Islet precursor cell (in vitro differentiated cells): Measurements from ENCODE around the gene RBBP8NL.

Experiments
- DNase-seq: peaks from one replicate; pipeline ENCODE4 v3.0.0-alpha.2; 2018

RBBP8NL gene

GRCh38 chr20:62461157-62461556 is 33.8 kb upstream of the RBBP8NL start:
- DNase-seq: no peak

DNA sequence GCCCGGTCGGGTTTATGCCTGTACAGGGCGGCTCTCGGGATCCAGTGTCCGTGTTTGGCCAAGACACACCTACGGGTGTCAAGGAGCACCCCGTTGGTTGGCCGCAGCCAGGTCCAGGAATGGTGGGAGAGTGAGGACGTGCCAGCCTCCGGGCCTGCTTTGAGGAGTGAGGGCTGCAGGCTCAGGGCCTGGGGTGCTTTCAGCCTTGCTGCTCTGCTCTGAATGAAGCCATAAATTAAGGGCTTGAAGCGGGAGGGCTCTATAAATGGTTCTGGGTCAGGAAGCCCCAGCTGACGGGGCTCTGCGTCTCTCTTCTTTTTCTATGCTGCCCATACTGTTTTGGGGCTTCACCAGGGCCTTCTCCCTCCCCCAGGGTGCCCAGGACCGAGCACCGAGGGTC is 33.3 kb upstream of the RBBP8NL start:
- DNase-seq: no peak

- DNase-seq: peak; percentile 72
Observed at GRCh38 chr20:62459488-62459887, 32.1 kb upstream of the RBBP8NL start.

DNA sequence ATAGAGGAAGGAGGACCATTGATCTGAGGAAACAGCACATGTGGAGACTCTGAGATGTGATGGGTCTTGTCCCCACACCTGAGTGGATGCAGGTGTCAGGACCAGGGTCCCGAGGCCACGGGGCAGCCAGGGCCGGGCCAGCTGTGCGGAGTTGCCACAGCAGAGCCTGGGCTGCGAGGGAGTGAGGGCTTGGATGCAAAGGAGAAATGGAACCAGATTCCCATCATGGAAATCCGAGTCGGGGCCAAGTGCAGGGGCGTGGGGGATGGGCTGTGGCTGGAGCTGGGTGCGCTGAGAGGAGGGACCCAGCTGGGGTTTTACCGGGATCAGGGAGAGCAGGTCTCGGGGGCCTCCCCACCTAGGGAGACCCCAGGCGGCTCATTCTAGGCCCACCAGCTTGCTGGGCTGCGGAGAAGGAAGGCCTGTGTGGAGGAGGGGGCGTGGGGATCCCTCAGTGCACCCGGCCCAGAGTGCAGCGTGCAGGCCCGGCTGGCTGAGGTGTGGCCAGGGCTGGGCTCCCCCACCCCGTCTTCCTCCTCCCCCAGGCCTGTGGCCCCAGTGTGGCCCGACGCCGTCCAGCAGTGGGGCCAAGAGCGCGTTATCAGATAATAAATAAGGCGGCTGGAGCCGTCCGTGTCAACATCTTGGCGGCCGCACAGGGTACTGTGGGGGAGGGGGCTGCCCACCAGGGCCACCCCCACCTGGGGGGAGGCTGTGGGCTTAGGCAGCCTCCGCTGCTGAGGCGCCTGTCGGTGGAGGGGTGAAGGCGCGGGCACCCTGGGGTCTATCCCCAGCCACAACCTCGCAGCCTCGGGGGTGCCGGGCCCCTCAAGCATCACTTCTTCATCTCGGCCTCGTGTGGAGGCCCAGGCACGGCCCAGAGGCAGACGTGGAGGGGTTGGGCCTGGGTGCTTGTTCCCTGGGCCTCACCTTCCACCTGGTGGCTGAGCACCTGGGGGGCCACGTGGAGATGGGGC is 31.2 kb upstream of the RBBP8NL start:
- DNase-seq: no peak

DNA sequence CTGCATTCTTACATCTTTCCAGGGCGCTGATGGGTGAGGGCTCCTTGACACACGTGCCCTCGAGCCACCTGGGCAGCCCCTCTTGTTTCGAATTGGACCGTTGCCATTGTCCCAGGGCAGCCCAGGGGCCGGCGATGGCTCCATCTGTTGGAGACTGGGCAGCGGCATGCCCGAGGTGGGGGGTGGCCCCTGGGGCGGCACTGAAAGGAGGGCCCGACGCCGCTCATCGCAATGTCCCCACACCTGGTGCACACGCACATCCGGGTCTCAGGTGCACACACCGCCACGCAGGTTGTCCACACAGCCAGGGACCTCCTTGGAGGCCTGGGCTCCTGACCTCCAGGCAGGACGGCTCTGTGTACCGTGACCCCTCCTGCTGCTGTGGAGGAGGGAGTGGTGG is 30.5 kb upstream of the RBBP8NL start:
- no peak for DNase-seq

DNA sequence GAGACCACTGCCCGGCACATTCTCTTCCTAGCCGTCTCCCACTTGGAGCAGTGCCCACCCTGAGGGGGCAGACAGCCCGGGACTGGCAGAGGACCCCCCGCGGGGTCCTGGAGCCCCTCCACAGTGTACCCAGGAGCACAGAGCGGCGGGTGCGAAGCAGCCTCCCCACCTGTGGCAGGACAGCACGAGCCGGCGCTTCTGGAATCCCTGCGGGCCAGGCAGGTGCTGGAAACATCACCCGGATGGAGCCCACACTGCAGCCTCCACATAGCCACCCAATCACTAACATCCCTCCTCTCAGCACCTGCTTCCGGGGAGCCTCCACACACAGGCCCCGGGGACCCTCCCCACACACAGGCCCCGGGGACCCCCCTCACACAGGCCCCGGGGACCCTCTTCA is 29.8 kb upstream of the RBBP8NL start:
- DNase-seq: no peak

DNA sequence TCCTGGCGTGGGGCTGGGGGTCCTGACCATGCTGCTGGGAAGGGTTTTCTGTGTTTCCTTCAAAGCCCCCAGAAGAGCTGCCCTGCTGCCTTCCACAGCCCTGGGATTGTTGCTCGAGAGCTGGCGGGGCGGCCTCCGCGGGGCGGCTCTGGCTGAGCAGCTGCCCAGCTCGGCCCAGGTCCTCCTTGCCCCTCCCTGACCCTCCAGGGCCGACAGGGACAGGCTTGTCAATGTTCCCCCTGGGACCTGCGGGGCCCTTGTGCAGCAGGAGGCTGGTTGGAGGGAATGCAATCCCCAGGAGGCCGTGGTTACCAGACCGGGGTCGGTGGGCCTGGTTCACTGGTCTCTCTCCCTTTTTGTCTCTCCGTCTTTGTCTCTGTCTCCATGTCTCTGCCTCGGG is 28.6 kb upstream of the RBBP8NL start:
- DNase-seq: no peak

DNA sequence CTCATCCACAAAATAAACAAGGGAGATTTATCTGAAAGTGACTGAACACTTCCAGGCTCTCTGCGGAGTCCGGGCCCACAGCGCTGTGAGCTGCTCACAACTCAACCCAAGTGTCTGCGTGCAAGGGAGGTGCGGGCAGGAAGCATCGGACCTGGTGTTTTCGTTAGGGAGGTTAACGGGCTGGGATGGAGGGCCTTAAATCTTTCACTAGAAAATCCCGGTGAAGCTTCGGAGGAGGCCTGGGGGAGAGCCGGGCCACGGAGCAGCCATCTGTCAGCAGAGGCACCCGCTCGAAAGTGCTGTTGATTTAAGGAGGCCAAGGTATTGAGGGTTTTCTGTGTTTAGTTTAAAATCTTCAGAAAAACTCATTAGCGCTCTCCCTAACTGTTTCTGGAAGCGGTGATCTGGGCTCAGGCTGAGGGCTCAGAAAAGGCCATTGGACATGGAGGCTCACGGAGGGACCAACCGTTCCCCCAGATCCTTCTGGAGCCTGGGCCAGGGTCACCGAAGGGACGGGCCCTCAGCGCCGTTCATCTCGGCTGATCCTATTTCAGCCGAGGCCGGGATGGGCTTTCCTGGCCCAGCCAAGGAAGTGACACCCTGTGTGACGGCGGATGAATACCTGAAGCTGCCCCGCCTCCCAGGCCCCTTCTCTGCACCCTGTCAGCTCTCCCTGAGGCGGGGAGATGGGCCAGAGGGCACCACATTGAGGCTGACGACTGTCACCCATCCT is 27.7 kb upstream of the RBBP8NL start:
- no peak for DNase-seq

DNA sequence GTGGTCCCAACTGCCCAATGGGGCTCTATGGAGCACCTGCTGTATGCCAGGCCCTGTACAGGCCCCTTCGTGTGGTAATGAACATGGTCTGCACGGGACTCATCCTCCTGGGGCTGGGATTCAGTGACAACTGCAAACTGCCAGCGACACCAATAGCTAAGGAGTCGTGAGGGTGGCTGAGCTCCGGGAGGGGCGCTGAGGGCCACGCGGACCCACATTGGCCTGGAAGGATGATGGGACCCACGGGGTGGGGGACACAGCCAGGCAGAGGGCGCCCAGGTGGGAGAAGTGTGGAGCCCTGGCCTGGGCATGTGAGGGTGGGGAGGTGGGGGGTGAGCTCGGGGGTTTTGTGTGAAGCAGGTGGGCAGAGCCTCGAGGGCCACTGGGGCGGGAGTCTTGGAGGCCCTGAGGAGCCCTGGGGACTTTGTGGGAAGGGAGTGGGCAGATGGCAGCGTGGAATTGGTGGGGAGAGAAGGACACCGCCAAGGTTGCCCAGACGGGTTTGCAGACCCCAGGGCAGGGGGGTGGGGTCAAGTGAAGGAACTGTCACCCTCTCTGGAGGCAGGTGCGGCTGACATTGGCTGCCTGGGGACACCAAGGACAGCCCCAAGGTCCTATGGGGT is 26.0 kb upstream of the RBBP8NL start:
- DNase-seq: no peak

- no peak for DNase-seq
Observed at GRCh38 chr20:62452475-62453095, 25.2 kb upstream of the RBBP8NL start.

DNA sequence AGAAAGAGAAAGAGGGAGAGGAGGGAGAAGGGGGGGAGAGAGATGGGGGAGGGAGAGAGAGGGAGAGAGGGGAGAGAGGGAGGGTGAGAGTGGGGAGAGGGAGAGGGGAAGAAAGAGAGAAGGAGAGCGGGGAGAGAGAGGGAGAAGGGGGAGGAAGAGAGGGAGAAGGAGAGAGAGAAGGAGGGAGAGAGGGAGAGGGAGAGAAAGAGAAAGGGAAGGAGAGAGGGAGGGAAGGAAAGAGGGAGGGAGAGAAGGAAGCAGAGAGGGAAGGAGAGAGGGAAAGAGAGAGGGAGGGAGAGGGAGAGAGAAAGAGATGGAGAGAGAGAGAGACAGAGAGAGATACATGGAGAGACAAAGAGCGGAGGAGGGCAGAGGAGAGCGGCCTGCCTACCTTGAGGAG is 24.6 kb upstream of the RBBP8NL start:
- DNase-seq: no peak

- no peak for DNase-seq
Observed at GRCh38 chr20:62451156-62451767, 23.9 kb upstream of the RBBP8NL start.

DNA sequence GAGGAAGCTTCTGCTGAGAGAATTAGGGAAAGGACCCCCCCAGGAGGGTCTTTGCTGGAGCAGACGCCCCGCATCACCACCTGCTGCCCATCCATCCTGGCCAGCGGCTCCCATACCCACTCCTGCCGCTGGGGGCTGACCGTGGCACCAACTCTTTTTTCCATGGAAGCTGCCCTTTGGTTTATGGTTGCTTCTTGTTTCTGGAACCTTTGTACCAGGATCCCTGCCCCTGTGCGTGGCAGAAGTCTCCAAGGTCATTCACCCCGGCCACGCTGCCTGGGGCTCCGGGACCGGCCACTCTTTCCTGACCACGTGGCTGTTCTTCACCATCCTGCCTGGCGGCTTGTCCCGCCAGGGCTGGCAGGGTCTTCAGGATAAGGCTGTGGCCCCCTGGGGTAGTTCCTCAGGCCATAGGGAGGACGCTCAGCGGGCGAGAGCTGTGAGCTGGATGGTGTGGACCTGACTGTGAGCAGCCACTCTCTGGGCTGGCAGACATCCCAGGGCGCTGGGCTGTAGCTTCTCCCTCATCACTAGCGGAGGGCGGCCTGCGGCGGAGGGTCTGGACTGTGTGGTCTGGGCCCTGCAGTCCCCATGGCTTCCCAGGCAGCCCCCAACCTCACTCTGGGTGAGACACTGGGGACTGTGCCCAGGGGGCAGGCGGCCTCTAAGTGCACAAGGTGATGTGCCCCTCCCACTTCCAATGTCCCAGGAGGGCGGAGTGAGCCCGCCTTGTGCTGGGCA is 22.8 kb upstream of the RBBP8NL start:
- DNase-seq: no peak

DNA sequence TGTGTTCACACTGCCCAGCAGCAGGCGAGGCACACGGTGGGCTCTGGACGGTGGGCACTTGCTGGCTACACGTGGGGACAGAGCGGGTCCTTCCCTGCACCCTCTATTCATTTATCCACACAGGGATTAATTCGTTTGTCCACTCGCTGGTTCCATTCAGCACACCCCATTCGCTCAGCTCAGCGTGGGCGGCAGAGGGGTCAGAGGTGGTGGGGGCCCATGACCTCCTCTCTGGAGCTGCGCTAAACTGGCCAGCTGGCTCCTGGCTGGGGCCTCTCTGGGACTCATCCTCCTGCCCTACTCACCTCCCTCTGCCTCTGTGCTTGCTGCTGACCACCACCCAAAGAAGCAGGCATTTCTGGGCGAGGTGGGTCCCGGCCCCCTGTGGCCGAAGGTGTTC is 21.4 kb upstream of the RBBP8NL start:
- no peak for DNase-seq

DNA sequence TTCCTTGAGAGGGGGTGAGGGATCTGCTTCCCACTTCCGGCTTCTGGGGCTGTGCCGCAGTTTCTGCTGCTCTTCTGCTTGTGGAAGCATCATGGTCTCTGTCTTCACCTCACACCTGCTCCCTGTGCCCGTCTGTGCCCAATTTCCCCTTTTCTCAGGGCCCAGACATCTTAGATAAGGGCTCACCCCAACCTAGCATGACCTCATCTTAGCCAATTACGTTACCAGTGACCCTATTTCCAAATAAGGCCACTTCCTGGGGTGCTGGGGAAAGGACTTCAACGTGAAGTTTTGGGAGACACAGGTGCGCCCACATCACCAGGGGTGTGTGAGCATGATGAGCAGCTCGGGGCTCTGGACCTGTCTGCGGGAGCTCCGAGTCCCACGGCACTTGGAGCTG is 20.7 kb upstream of the RBBP8NL start:
- DNase-seq: no peak

- no peak for DNase-seq
Observed at GRCh38 chr20:62446888-62447869, 19.8 kb upstream of the RBBP8NL start.

DNA sequence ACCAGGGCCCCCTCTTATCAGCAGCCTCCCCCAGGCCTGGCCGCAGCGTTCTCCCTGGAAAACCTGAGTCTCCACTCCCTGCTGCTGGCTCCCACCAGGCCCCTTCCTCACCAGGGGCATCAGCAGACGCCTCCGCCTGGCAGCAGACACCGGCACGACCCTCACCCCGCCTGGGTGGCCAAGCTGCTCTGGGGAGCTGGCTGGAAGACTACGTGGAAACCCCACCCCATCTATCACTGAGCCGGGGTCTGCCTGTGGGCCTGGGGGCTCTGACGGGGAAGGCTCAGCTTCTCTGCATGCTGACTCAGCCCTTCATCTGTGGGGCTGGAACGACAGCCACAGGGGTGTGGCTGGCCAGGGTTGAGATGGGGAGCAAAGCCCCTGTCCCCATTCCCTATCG is 19.1 kb upstream of the RBBP8NL start:
- DNase-seq: no peak

DNA sequence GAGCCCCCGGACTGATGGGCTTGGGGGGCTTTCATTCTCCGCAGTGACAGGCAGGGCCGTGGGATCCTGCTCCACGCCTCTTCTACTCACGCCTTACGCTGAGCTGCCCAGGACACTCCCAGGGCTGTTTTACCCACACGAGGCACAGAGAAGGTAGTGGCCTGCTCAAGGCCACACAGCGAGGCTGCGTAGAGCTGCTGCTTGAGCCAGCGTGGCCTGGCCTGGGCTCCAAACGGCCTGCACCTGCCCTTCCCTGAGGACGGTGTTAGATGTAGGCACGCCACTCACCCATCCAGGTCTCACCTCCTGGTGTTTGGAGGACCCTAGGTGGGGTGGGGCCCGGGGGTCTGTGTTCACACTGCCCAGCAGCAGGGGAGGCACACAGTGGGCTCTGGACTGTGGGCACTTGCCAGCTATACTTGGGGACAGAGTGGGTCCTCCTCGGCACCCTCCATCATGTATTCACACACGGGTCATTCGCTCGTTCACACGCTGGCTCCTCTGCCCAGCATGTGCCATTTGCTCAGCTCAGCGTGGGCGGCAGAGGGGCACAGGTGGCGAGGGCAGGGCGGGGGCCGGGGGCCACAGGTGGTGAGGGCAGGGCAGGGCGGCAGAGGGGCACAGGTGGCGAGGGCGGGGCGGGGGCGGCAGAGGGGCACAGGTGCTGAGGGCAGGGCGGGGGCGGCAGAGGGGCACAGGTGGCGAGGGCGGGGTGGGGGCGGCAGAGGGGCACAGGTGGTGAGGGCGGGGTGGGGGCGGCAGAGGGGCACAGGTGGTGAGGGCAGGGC is 18.4 kb upstream of the RBBP8NL start:
- no peak for DNase-seq

DNA sequence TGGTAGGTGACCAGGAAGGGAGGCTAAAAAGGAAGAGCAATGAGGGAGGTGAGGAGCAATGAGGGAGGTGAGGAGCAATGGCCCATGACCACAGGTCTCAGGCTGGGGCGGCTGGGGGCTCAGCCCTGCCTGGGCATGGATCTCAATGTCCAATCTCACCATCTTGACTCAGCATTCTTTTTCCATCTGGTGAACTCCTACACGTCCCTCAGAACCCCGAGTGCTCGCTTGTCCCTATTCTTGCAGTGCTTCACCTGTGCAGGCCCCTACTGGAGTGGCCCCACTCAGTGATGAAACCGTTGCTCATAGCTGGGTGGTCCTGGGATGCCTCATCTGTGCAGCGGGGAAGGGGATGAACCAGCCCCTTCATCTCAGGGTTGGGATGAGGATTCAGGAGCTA is 16.9 kb upstream of the RBBP8NL start:
- DNase-seq: no peak

GRCh38 chr20:62441987-62442539 is 14.7 kb upstream of the RBBP8NL start:
- no peak for DNase-seq
